ENCODE results near the gene MUSK.
"Not testable (repeated sequence)": the region's sequence is repeated elsewhere in the genome, so short reads cannot be mapped to it uniquely, and the experiment has no call there.

MUSK gene

GRCh38 chr9:110695846-110696245, 27.3 kb downstream of the MUSK start:
- not testable (repeated sequence) for DNase-seq (ENCODE audit: low read depth in 2 of 2)

GRCh38 chr9:110700953-110701352, 32.4 kb downstream of the MUSK start:
- DNase-seq (ENCODE audit: low read depth in 2 of 2), result no peak

GRCh38 chr9:110703669-110704068, 35.1 kb downstream of the MUSK start:
- no peak for DNase-seq (ENCODE audit: low read depth in 2 of 2)

- DNase-seq (ENCODE audit: low read depth in 2 of 2), result no peak
Observed at GRCh38 chr9:110707419-110707818, 38.8 kb downstream of the MUSK start.

GRCh38 chr9:110710420-110710819, 41.8 kb downstream of the MUSK start:
- no peak for DNase-seq (ENCODE audit: low read depth in 2 of 2)

GRCh38 chr9:110712955-110713354, 44.4 kb downstream of the MUSK start:
- DNase-seq (ENCODE audit: low read depth in 2 of 2), result no peak

GRCh38 chr9:110714314-110714713, 45.7 kb downstream of the MUSK start:
- no peak for DNase-seq (ENCODE audit: low read depth in 2 of 2)

GRCh38 chr9:110728058-110728457, 59.5 kb downstream of the MUSK start:
- DNase-seq (ENCODE audit: low read depth in 2 of 2), result no peak

- no peak for DNase-seq (ENCODE audit: low read depth in 2 of 2)
Observed at GRCh38 chr9:110729641-110730040, 61.0 kb downstream of the MUSK start.

- DNase-seq (ENCODE audit: low read depth in 2 of 2), result no peak
Observed at GRCh38 chr9:110731437-110732028, 62.9 kb downstream of the MUSK start.

GRCh38 chr9:110738982-110739381, 70.4 kb downstream of the MUSK start:
- DNase-seq (ENCODE audit: low read depth in 2 of 2), result no peak

GRCh38 chr9:110742741-110743371, 74.3 kb downstream of the MUSK start:
- peak; percentile 56 to 59 for DNase-seq (ENCODE audit: low read depth in 2 of 2)

- DNase-seq (ENCODE audit: low read depth in 2 of 2), result peak; percentile 95 to 97
Observed at GRCh38 chr9:110744715-110745384, 76.3 kb downstream of the MUSK start.

- no peak for DNase-seq (ENCODE audit: low read depth in 2 of 2)
Observed at GRCh38 chr9:110745676-110746075, 77.1 kb downstream of the MUSK start.

- DNase-seq (ENCODE audit: low read depth in 2 of 2), result no peak
Observed at GRCh38 chr9:110746211-110746930, 77.8 kb downstream of the MUSK start.

GRCh38 chr9:110748251-110748893, 79.8 kb downstream of the MUSK start:
- DNase-seq (ENCODE audit: low read depth in 2 of 2), result no peak

- no peak for DNase-seq (ENCODE audit: low read depth in 2 of 2)
Observed at GRCh38 chr9:110750272-110750671, 81.7 kb downstream of the MUSK start.

GRCh38 chr9:110751971-110752370, 83.4 kb downstream of the MUSK start:
- no peak for DNase-seq (ENCODE audit: low read depth in 2 of 2)

GRCh38 chr9:110752766-110753165, 84.2 kb downstream of the MUSK start:
- DNase-seq (ENCODE audit: low read depth in 2 of 2), result peak; percentile 78 to 81

- DNase-seq (ENCODE audit: low read depth in 2 of 2), result peak in 1 of 2 experiments; percentile 59
Observed at GRCh38 chr9:110753731-110754231, 85.2 kb downstream of the MUSK start.

- DNase-seq (ENCODE audit: low read depth in 2 of 2), result no peak
Observed at GRCh38 chr9:110755179-110755578, 86.6 kb downstream of the MUSK start.

- no peak for DNase-seq (ENCODE audit: low read depth in 2 of 2)
Observed at GRCh38 chr9:110758201-110758600, 89.6 kb downstream of the MUSK start.

Measured in fibroblast of skin of left biceps (primary cell).